B cell (primary cell): ENCODE data around the gene COL28A1. TPM values are rescaled to one million over a fixed set of nuclear protein-coding genes. Genes with fewer than 3 reads are reported as not detected.
A peak's percentile ranks its signal among the peaks of the same experiment; 100 is the strongest.

Experiments used
- ATAC-seq: fragments of 200-7000 bp; cut with Tn5 transposase; one replicate; pipeline ENCODE4 v1.10.0; 2021; ENCODE audit warnings: low read depth, mild to moderate bottlenecking, moderate number of reproducible peaks, moderate library complexity
- CTCF ChIA-PET: fragments of 350-600 bp; sonication (Branson Sonifier 250); formaldehyde crosslinking; loops from one replicate; lab custom pipeline; 2021; ENCODE audit warnings: antibody characterized with exemption, inconsistent platforms; lab: Charles Lee
- POLR2A ChIA-PET: fragments of 350-600 bp; sonication (Branson Sonifier 250); formaldehyde crosslinking; loops from one replicate; lab custom pipeline; 2021; ENCODE audit warnings: antibody characterized with exemption; lab: Charles Lee
- DNase-seq: peaks from one replicate; pipeline ENCODE4 v3.0.0; 2013
- H2AFZ ChIP-seq: 2 replicates; pipeline ENCODE4 v1.6.1; 2012; ENCODE audit warnings: mild to moderate bottlenecking, low read depth, low read length; ENCODE audit not compliant: insufficient read depth, poor library complexity, severe bottlenecking
- H3K27ac ChIP-seq, 2 donors: 1 replicate in 1 of 2; 2 replicates in 1 of 2; pipeline ENCODE4 v1.5.1; 2012 to 2013; ENCODE audit warnings: low read length in 2 of 2, mild to moderate bottlenecking in 2 of 2, moderate library complexity in 1 of 2
- H3K27me3 ChIP-seq, 4 experiments: fragments of 200-600 bp in 1 of 4; sonication (generic) in 1 of 4; replicated peaks in 1 of 4; 1 replicate in 2 of 4; 2 replicates in 2 of 4; pipeline versions ENCODE4 v1.6.1 to v1.7.0; 2013 to 2016; ENCODE audit warnings: low read length in 3 of 4, mild to moderate bottlenecking in 2 of 4, mixed read lengths in 1 of 4, moderate library complexity in 1 of 4; ENCODE audit not compliant: insufficient read depth in 4 of 4, control insufficient read depth in 3 of 4; ENCODE audit errors: control extremely low read depth in 1 of 4
- H3K36me3 ChIP-seq, 2 experiments: replicated peaks in 1 of 2; 1 replicate in 1 of 2; 2 replicates in 1 of 2; pipeline versions ENCODE4 v1.6.1 to v1.7.1; 2013; ENCODE audit warnings: low read length in 1 of 2; ENCODE audit not compliant: insufficient read depth in 2 of 2, control insufficient read depth in 1 of 2; ENCODE audit errors: control extremely low read depth in 1 of 2, extremely low read depth in 1 of 2
- H3K4me1 ChIP-seq, 2 donors: fragments of 200-600 bp in 1 of 2; sonication (generic) in 1 of 2; 1 replicate in 1 of 2; 2 replicates in 1 of 2; pipeline versions ENCODE4 v1.5.1 to v1.6.1; 2013 to 2017; ENCODE audit warnings: low read length in 2 of 2; ENCODE audit not compliant: control insufficient read depth in 2 of 2, insufficient read depth in 2 of 2
- H3K4me2 ChIP-seq: replicated peaks from 2 replicates; pipeline ENCODE3; 2012; ENCODE audit warnings: mild to moderate bottlenecking, low read depth, low read length; ENCODE audit not compliant: poor library complexity, severe bottlenecking
- H3K4me3 ChIP-seq, 5 experiments: fragments of 200-600 bp in 1 of 5; sonication (generic) in 1 of 5; 1 replicate in 3 of 5; 2 replicates in 2 of 5; pipeline versions ENCODE4 v1.5.1 to v1.7.0; 2011 to 2016; ENCODE audit warnings: low read length in 4 of 5, mild to moderate bottlenecking in 4 of 5, low read depth in 2 of 5, control low read depth in 1 of 5, moderate library complexity in 1 of 5; ENCODE audit not compliant: insufficient read depth in 1 of 5; ENCODE audit errors: control extremely low read depth in 1 of 5, extremely low read depth in 1 of 5
- H3K79me2 ChIP-seq: fragments of 200-600 bp; sonication (generic); one replicate; pipeline ENCODE4 v1.6.0; 2016; ENCODE audit warnings: low read length; ENCODE audit not compliant: control insufficient read depth, insufficient read depth
- H3K9ac ChIP-seq: fragments of 200-600 bp; sonication (generic); 2 replicates; pipeline ENCODE4 v1.6.1; 2017; ENCODE audit warnings: mild to moderate bottlenecking, low read length, moderate library complexity
- H3K9me3 ChIP-seq, 3 donors: one replicate each; pipeline versions ENCODE4 v1.6.1 to v1.7.1; 2013; ENCODE audit warnings: low read length in 2 of 3; ENCODE audit not compliant: control insufficient read depth in 2 of 3, insufficient read depth in 1 of 3; ENCODE audit errors: control extremely low read depth in 1 of 3
- H4K20me1 ChIP-seq: 2 replicates; pipeline ENCODE4 v1.6.0; 2012; ENCODE audit warnings: mild to moderate bottlenecking, low read length; ENCODE audit not compliant: insufficient read depth, control insufficient read depth, poor library complexity, severe bottlenecking
- H3K27ac Mint-ChIP-seq: one replicate; pipeline ENCODE4 v1.8.0; 2021; ENCODE audit warnings: mixed read lengths
- H3K27me3 Mint-ChIP-seq: one replicate; pipeline ENCODE4 v1.8.0; 2021; ENCODE audit warnings: mixed read lengths
- H3K4me1 Mint-ChIP-seq: one replicate; pipeline ENCODE4 v1.8.0; 2021; ENCODE audit warnings: mixed read lengths
- H3K4me3 Mint-ChIP-seq: one replicate; pipeline ENCODE4 v1.8.0; 2021; ENCODE audit warnings: mixed read lengths
- H3K9me3 Mint-ChIP-seq: one replicate; pipeline ENCODE4 v1.8.0; 2022; ENCODE audit warnings: mixed read lengths; ENCODE audit not compliant: insufficient read depth
- EZH2 ChIP-seq: IDR thresholded peaks from 2 replicates; pipeline ENCODE4 v1.6.1; 2012; ENCODE audit warnings: borderline replicate concordance, low read depth, mild to moderate bottlenecking, moderate library complexity, low read length; ENCODE audit not compliant: insufficient read depth, poor library complexity, severe bottlenecking
- WGBS: methylation state at CpG from one replicate; pipeline ENCODE4 v1.1.5; 2013; ENCODE audit warnings: missing lambda C conversion rate; ENCODE audit not compliant: insufficient coverage; 5-methylcytosine and 5-hydroxymethylcytosine counted together
- intact Hi-C: fragments of 100-400 bp; cut with micrococcal nuclease; formaldehyde crosslinking; loops from one replicate; pipeline ENCODE4 v1.10.0; 2022
- polyA plus RNA-seq: library from polyadenylated mRNA; depleted of rRNA; stranded (reverse); fragments of >200 nt; gene quantifications from 2 replicates; pipeline ENCODE4 v1.2.3, GENCODE V29; 2012
- total RNA-seq, 2 donors: library from RNA; stranded (reverse); fragments of 120-200 nt in 1 of 2; gene quantifications; 1 replicate in 1 of 2; 2 replicates in 1 of 2; pipeline versions ENCODE4 v1.2.3 to v1.2.4, GENCODE V29; 2013 to 2022
- TF ChIP-seq, protein P1 (sequence below): fragments of 200-600 bp; IDR thresholded peaks from one replicate; pipeline ENCODE4 v1.8.0; 2022; ENCODE audit warnings: antibody characterized with exemption, mild to moderate bottlenecking

The COL28A1 gene
- total and polyA plus RNA-seq, 2 donors (not counting 1 experiment from before 2014, with no cell fraction given) = 0.18 to 0.67 TPM

DNA sequence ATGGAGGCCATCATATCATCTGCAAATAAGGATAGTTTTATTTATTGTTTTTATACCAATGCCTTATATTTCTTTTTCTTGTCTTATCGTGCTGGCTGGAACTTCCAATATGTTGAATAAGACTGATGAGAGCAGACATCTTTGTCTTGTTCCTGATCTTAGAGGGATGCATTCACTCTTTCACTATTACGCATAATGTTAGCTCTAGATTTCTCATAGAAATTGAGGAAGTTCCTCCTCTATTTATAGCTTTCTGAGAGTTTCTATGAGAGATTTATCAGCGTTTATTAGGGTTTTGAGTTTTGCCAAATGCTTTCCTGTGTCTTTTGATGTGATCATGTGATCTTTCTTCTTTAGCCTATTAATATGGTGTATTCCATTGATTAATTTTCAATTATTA is 49.3 kb downstream of the COL28A1 start:
- Histone ChIP-seq H3K4me1 (peaks cover 19 to 22% of the 10 kb centered on the region in 2 donors), H3K9ac (no peak overlapping the region), H4K20me1 (no peaks in the 10 kb centered on the region), H3K27ac (no peak overlapping the region), H3K9me3 (peaks cover 0 to 10% (median 2%) of the 10 kb centered on the region in 3 donors), H3K4me2 (peak overlapping the region; percentile 41), H2AFZ (no peak overlapping the region), H3K79me2 (no peaks in the 10 kb centered on the region), H3K27me3 (no peaks in the 10 kb centered on the region), H3K36me3 (no peaks in the 10 kb centered on the region), H3K4me3 (no peak overlapping the region)
- ChIA-PET CTCF (no interaction called here), POLR2A (no interaction called here)
- WGBS = no CpG with 5 or more reads among the region's 3 CpGs
- DNase-seq (peak; percentile 12), ATAC-seq (no peak)
- H3K4me1 Mint-ChIP-seq = peaks cover 31% of the 10 kb centered on the region
- TF ChIP-seq EZH2 = no peak
- TF ChIP-seq, protein P1, sequence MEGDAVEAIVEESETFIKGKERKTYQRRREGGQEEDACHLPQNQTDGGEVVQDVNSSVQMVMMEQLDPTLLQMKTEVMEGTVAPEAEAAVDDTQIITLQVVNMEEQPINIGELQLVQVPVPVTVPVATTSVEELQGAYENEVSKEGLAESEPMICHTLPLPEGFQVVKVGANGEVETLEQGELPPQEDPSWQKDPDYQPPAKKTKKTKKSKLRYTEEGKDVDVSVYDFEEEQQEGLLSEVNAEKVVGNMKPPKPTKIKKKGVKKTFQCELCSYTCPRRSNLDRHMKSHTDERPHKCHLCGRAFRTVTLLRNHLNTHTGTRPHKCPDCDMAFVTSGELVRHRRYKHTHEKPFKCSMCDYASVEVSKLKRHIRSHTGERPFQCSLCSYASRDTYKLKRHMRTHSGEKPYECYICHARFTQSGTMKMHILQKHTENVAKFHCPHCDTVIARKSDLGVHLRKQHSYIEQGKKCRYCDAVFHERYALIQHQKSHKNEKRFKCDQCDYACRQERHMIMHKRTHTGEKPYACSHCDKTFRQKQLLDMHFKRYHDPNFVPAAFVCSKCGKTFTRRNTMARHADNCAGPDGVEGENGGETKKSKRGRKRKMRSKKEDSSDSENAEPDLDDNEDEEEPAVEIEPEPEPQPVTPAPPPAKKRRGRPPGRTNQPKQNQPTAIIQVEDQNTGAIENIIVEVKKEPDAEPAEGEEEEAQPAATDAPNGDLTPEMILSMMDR = no peak
- no peak overlapping the region for H3K4me3 Mint-ChIP-seq
- intact Hi-C loops = loop anchor here (10.0 kb wide), 1 partner anchor 52 kb away; no protein-coding TSS in a partner anchor
- peaks cover 2% of the 10 kb centered on the region for H3K9me3 Mint-ChIP-seq
- no peaks in the 10 kb centered on the region for H3K27me3 Mint-ChIP-seq
- no peak overlapping the region for H3K27ac Mint-ChIP-seq

DNA sequence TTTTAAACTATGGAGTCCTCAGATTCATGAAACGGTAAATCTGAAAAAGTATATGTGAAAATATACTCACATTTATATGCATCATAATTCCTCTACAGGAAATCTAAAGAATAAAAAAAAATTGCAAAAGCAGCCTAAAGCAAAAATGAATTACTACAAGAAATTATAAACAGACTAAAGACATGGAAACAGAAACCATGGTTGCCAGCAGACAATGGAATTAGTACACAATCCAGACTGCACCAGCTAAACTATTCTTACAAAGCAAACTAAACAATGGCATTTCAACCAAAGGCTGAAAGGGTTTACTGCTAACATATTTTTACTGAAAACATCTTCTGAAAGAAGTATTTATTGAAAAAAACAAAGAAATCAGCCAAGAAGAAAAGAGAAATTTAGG is 51.6 kb downstream of the COL28A1 start:
- ATAC-seq = no peak
- Histone ChIP-seq H4K20me1 (no peaks in the 10 kb centered on the region), H3K9me3 (peaks cover 0 to 10% (median 2%) of the 10 kb centered on the region in 3 donors), H3K79me2 (no peaks in the 10 kb centered on the region), H2AFZ (no peak overlapping the region), H3K27ac (no peak overlapping the region), H3K4me3 (no peak overlapping the region), H3K27me3 (no peaks in the 10 kb centered on the region), H3K4me2 (no peak overlapping the region), H3K4me1 (peaks cover 4 to 7% of the 10 kb centered on the region in 2 donors), H3K36me3 (no peaks in the 10 kb centered on the region), H3K9ac (no peak overlapping the region)
- ChIA-PET CTCF (no interaction called here), POLR2A (no interaction called here)
- no peak for TF ChIP-seq EZH2
- TF ChIP-seq, protein P1 = no peak
- WGBS = no CpG with 5 or more reads among the region's 1 CpG
- H3K27ac Mint-ChIP-seq = no peak overlapping the region
- no peak overlapping the region for H3K4me3 Mint-ChIP-seq
- H3K4me1 Mint-ChIP-seq = peaks cover 11% of the 10 kb centered on the region
- no peaks in the 10 kb centered on the region for H3K27me3 Mint-ChIP-seq
- no peak for DNase-seq
- peaks cover 2% of the 10 kb centered on the region for H3K9me3 Mint-ChIP-seq
- intact Hi-C loops = loop anchor here (10.0 kb wide), 1 partner anchor 49 kb away; no protein-coding TSS in a partner anchor
